OCI-LY1 (cell line): ENCODE measurements around the gene ADCY2.

ENCODE experiments used
- H2AFZ ChIP-seq: fragments of 200-600 bp; sonication (generic), shearing (Covaris generic); 2 replicates; pipeline ENCODE4 v1.6.0; 2014; ENCODE audit warnings: antibody characterized with exemption, mild to moderate bottlenecking, low read length
- H3F3A ChIP-seq: fragments of 200-600 bp; sonication (generic), shearing (Covaris generic); 2 replicates; pipeline ENCODE4 v1.6.0; 2014; ENCODE audit warnings: mild to moderate bottlenecking, antibody characterized with exemption, low read length, moderate library complexity; ENCODE audit not compliant: insufficient read depth
- H3K27ac ChIP-seq: fragments of 200-600 bp; sonication (generic); 2 replicates; pipeline ENCODE4 v1.5.1; 2014; ENCODE audit warnings: low read length, mixed run types, mild to moderate bottlenecking, low read depth; ENCODE audit not compliant: poor library complexity, severe bottlenecking
- H3K27me3 ChIP-seq: fragments of 200-600 bp; sonication (generic); 2 replicates; pipeline ENCODE4 v1.6.0; 2014; ENCODE audit warnings: antibody characterized with exemption, mild to moderate bottlenecking, low read length, moderate library complexity; ENCODE audit not compliant: insufficient read depth
- H3K36me3 ChIP-seq: fragments of 200-600 bp; sonication (generic); 2 replicates; pipeline ENCODE4 v1.6.1; 2014; ENCODE audit warnings: mild to moderate bottlenecking, antibody characterized with exemption, low read length, moderate library complexity, mixed read lengths; ENCODE audit not compliant: insufficient read depth
- H3K4me1 ChIP-seq: fragments of 200-600 bp; sonication (generic); 2 replicates; pipeline ENCODE4 v1.5.1; 2014; ENCODE audit warnings: mild to moderate bottlenecking, low read length, moderate library complexity; ENCODE audit not compliant: insufficient read depth, severe bottlenecking
- H3K4me2 ChIP-seq: fragments of 200-600 bp; sonication (generic), shearing (Covaris generic); 2 replicates; pipeline ENCODE4 v1.6.1; 2014; ENCODE audit warnings: low read length
- H3K4me3 ChIP-seq: fragments of 200-600 bp; sonication (generic); 2 replicates; pipeline ENCODE4 v1.5.1; 2014; ENCODE audit warnings: low read length, low read depth, mild to moderate bottlenecking, mixed read lengths; ENCODE audit not compliant: poor library complexity, severe bottlenecking
- H3K79me2 ChIP-seq: fragments of 200-600 bp; shearing (Covaris generic); 2 replicates; pipeline ENCODE4 v1.6.1; 2016; ENCODE audit warnings: mixed run types, low read length, mixed read lengths; ENCODE audit not compliant: insufficient read depth
- H3K9ac ChIP-seq: fragments of 200-600 bp; sonication (generic), shearing (Covaris generic); 2 replicates; pipeline ENCODE4 v1.6.1; 2014; ENCODE audit warnings: mild to moderate bottlenecking, low read length, mixed read lengths
- H3K9me2 ChIP-seq: fragments of 200-600 bp; sonication (generic), shearing (Covaris generic); 2 replicates; pipeline ENCODE4 v1.6.1; 2014; ENCODE audit warnings: low read depth, mild to moderate bottlenecking, low read length, mixed read lengths
- H3K9me3 ChIP-seq: fragments of 200-600 bp; shearing (Covaris generic); 2 replicates; pipeline ENCODE4 v1.6.1; 2014; ENCODE audit warnings: low read length, mixed read lengths
- H4K20me1 ChIP-seq: fragments of 200-600 bp; sonication (generic), shearing (Covaris generic); 2 replicates; pipeline ENCODE4 v1.6.0; 2016; ENCODE audit warnings: mild to moderate bottlenecking, low read length; ENCODE audit not compliant: insufficient read depth
- EZH2 ChIP-seq: fragments of 200-600 bp; sonication (generic), shearing (Covaris generic); IDR thresholded peaks from 2 replicates; pipeline ENCODE4 v1.8.0; 2017; ENCODE audit warnings: borderline replicate concordance, mixed run types, mild to moderate bottlenecking, antibody characterized with exemption, low read length, moderate library complexity, mixed read lengths
- TF ChIP-seq, protein P1 (sequence below): fragments of 200-600 bp; sonication (generic), shearing (Covaris generic); IDR thresholded peaks from 2 replicates; pipeline ENCODE4 v1.5.1; 2017; ENCODE audit warnings: mild to moderate bottlenecking, antibody characterized with exemption, low read length, moderate library complexity, mixed read lengths

The ADCY2 gene

GRCh38 chr5:7376871-7377270 lies 19.1 kb upstream of the ADCY2 start:
- H3K79me2 ChIP-seq = no peaks in the 10 kb centered on the region
- H3K27me3 ChIP-seq = no peaks in the 10 kb centered on the region
- no peaks in the 10 kb centered on the region for H3F3A ChIP-seq
- H3K4me2 ChIP-seq = no peak overlapping the region
- no peak for TF ChIP-seq EZH2
- TF ChIP-seq, protein P1, sequence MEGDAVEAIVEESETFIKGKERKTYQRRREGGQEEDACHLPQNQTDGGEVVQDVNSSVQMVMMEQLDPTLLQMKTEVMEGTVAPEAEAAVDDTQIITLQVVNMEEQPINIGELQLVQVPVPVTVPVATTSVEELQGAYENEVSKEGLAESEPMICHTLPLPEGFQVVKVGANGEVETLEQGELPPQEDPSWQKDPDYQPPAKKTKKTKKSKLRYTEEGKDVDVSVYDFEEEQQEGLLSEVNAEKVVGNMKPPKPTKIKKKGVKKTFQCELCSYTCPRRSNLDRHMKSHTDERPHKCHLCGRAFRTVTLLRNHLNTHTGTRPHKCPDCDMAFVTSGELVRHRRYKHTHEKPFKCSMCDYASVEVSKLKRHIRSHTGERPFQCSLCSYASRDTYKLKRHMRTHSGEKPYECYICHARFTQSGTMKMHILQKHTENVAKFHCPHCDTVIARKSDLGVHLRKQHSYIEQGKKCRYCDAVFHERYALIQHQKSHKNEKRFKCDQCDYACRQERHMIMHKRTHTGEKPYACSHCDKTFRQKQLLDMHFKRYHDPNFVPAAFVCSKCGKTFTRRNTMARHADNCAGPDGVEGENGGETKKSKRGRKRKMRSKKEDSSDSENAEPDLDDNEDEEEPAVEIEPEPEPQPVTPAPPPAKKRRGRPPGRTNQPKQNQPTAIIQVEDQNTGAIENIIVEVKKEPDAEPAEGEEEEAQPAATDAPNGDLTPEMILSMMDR = no peak
- H4K20me1 ChIP-seq = no peaks in the 10 kb centered on the region
- no peak overlapping the region for H2AFZ ChIP-seq
- no peaks in the 10 kb centered on the region for H3K9me2 ChIP-seq
- H3K4me1 ChIP-seq = no peaks in the 10 kb centered on the region
- H3K9ac ChIP-seq = no peak overlapping the region
- no peak overlapping the region for H3K4me3 ChIP-seq
- no peaks in the 10 kb centered on the region for H3K36me3 ChIP-seq
- H3K9me3 ChIP-seq = no peaks in the 10 kb centered on the region
- no peak overlapping the region for H3K27ac ChIP-seq

DNA sequence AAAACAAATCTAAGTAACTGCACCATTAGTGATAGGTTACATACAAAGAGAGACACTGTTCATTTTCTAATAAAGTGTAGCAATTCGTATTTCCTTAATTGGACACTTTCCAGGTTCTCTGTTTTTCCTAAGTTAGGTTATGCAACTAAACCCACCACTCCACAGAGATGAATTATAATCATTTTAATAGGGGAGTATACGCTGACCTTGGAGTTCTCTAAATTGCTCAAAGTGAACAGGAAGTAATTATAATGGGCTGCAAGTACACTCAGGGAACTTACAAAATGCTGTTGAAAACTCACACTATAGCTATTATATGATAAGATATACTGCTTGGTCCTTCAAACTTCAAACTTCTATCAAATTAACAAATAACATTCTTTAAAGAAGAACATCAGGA lies 18.2 kb upstream of the ADCY2 start:
- H3K9ac ChIP-seq = no peak overlapping the region
- H3K36me3 ChIP-seq = no peaks in the 10 kb centered on the region
- H3K4me2 ChIP-seq = no peak overlapping the region
- H3F3A ChIP-seq = no peaks in the 10 kb centered on the region
- no peaks in the 10 kb centered on the region for H3K79me2 ChIP-seq
- H3K4me1 ChIP-seq = no peaks in the 10 kb centered on the region
- no peaks in the 10 kb centered on the region for H3K9me2 ChIP-seq
- H3K27ac ChIP-seq = no peak overlapping the region
- no peak for TF ChIP-seq EZH2
- H2AFZ ChIP-seq = no peak overlapping the region
- H3K9me3 ChIP-seq = no peaks in the 10 kb centered on the region
- no peak overlapping the region for H3K4me3 ChIP-seq
- no peaks in the 10 kb centered on the region for H4K20me1 ChIP-seq
- no peaks in the 10 kb centered on the region for H3K27me3 ChIP-seq

DNA sequence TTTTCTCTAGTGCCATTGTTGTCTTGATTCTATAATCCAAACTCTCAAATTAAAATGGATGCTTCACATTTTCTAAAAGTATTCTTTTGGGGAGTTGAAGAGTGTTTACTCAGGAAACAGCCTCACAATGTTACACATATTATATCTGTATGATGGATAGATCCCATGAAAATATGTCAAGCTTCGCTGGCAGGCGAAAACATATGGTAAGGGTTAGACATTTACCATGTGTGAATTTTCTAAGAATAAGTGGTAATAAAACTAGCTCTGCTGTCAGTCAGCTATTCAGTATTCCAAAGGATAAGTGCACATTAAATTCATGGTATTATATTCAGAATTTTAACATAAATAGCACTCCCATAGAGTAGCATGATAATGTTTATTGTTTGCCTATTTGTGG lies 13.3 kb upstream of the ADCY2 start:
- Histone ChIP-seq H3K9me2 (no peaks in the 10 kb centered on the region), H3K9ac (no peak overlapping the region), H3K36me3 (no peaks in the 10 kb centered on the region), H3K4me2 (no peak overlapping the region), H2AFZ (no peak overlapping the region), H3K79me2 (no peaks in the 10 kb centered on the region), H4K20me1 (no peaks in the 10 kb centered on the region), H3K4me1 (no peaks in the 10 kb centered on the region), H3K9me3 (no peaks in the 10 kb centered on the region), H3K27ac (no peak overlapping the region), H3K4me3 (no peak overlapping the region), H3F3A (no peaks in the 10 kb centered on the region), H3K27me3 (no peaks in the 10 kb centered on the region)
- TF ChIP-seq, protein P1 = no peak
- TF ChIP-seq EZH2 = no peak

GRCh38 chr5:7385681-7386080 lies 10.3 kb upstream of the ADCY2 start:
- no peaks in the 10 kb centered on the region for H3K79me2 ChIP-seq
- H3K4me2 ChIP-seq = no peak overlapping the region
- H3K27ac ChIP-seq = no peak overlapping the region
- H3K4me3 ChIP-seq = no peak overlapping the region
- no peaks in the 10 kb centered on the region for H3K4me1 ChIP-seq
- no peaks in the 10 kb centered on the region for H3K9me2 ChIP-seq
- H3K9me3 ChIP-seq = no peaks in the 10 kb centered on the region
- no peaks in the 10 kb centered on the region for H4K20me1 ChIP-seq
- no peaks in the 10 kb centered on the region for H3K36me3 ChIP-seq
- H2AFZ ChIP-seq = no peak overlapping the region
- TF ChIP-seq, protein P1 = no peak
- no peak for TF ChIP-seq EZH2
- H3K9ac ChIP-seq = no peak overlapping the region
- no peaks in the 10 kb centered on the region for H3K27me3 ChIP-seq
- no peaks in the 10 kb centered on the region for H3F3A ChIP-seq
